ENCODE data around the gene CACNG7.

The CACNG7 gene

GRCh38 chr19:53983457-53984289, 74.6 kb downstream of the CACNG7 start:
- no peak for TF ChIP-seq CTCF (IDR thresholded peaks at IDR 0.05; ENCODE audit: insufficient read depth, missing control alignments)
- DNase-seq (ENCODE audit: insufficient read length, low spot score), result no peak
- no peak for FAIRE-seq

- FAIRE-seq, result no peak
- no peak for DNase-seq (ENCODE audit: insufficient read length, low spot score)
- TF ChIP-seq CTCF (IDR thresholded peaks at IDR 0.05; ENCODE audit: insufficient read depth, missing control alignments), result no peak
Observed at GRCh38 chr19:53985863-53986262, 76.8 kb downstream of the CACNG7 start.

GRCh38 chr19:53988981-53989380, 79.9 kb downstream of the CACNG7 start:
- no peak for DNase-seq (ENCODE audit: insufficient read length, low spot score)
- no peak for TF ChIP-seq CTCF (IDR thresholded peaks at IDR 0.05; ENCODE audit: insufficient read depth, missing control alignments)
- no peak for FAIRE-seq

GRCh38 chr19:53989600-53990533, 80.8 kb downstream of the CACNG7 start:
- DNase-seq (ENCODE audit: insufficient read length, low spot score) (no peak), FAIRE-seq (no peak)
- TF ChIP-seq CTCF (IDR thresholded peaks at IDR 0.05; ENCODE audit: insufficient read depth, missing control alignments), result no peak

- no peak for TF ChIP-seq CTCF (IDR thresholded peaks at IDR 0.05; ENCODE audit: insufficient read depth, missing control alignments)
- FAIRE-seq, result no peak
- no peak for DNase-seq (ENCODE audit: insufficient read length, low spot score)
Observed at GRCh38 chr19:53991224-53992113, 82.4 kb downstream of the CACNG7 start, which contains the start of gene CACNG6. Gene CACNG6, plus strand, starts transcription at chr19:53991637. Its CDS starts 1,241 bp downstream, at chr19:53992878.

- DNase-seq (ENCODE audit: insufficient read length, low spot score), result no peak
- no peak for FAIRE-seq
- no peak for TF ChIP-seq CTCF (IDR thresholded peaks at IDR 0.05; ENCODE audit: insufficient read depth, missing control alignments)
Observed at GRCh38 chr19:53992211-53992610, 83.1 kb downstream of the CACNG7 start.

Measured in D721Med (cell line).